ENCODE measurements around the gene PHAF1.

Gene PHAF1

DNA sequence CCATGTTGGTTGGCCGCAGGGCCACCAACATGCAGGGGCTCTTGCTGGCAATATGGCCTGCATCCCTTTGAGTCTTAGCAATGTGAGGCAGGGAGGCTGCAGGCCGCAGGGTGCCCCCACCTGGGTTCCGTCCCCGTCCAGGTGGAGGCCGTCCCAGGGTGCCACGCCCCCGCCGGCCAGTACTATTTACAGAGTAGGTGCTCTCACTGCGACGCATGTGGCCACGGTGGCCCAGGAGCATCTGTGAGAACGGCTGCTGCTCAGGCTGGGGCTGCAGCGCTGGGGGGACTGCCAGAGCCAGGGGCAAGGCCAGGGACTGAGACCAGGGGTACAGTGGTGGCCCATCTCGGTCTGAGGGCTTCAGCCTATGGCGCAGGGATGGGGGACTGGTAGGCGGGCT lies 70.4 kb downstream of the PHAF1 start:
- DNase-seq (ENCODE audit: low read depth), result no peak

DNA sequence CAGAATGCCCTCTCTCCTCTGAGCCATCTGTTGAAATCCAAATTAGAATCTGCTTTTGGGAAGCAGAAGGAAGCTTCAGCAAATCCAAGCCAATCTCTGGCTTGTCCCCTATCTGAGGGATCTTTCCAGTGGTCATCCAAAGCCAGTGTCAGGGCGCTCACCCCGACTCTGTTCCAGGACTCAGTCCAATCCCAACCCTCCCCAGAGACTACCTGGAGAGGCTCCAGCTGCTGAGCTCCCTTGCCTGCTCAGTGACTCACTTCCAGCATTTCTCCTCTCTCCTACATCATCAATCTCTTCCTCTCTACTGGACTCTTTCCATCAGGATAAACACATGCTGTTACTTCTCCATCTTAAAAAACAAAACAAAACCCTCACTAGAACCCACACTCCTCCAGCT lies 71.6 kb downstream of the PHAF1 start:
- peak; percentile 84 for DNase-seq (ENCODE audit: low read depth)

DNA sequence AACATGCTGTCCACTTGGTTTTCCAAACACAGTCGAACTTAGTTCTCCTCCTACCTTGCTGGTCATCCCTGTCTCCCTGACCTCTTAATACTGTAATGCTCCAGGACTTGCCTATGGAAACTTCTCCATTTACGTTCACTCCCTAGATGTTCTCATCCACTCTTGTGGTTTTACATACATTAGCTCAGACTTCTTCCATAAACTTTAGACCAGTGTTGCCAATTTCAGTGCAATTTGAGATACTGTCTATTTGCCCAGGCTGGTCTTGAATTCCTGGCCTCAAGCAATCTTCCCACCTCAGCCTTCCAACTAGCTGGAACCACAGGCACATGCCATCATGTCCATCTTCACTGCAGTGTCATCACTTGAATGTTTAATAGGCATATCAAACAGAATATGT lies 72.5 kb downstream of the PHAF1 start:
- DNase-seq (ENCODE audit: low read depth), result no peak

DNA sequence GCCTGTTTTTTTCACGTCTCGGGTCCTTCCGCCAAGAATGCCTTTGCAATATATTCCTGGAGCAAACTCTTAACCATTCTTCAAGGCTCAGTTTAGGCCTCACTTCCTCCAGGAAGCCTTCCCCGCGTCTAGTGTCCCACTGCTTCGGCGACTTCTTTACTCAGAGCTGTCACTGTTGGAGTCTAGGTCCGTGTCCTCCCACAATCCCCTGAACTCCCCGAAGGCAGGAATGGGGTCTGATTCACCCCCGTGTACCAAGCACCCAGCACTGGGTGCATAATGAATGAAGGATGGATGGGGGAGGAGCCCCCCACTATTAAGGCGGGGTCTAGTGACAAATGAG lies 73.5 kb downstream of the PHAF1 start:
- no peak for DNase-seq (ENCODE audit: low read depth)

DNA sequence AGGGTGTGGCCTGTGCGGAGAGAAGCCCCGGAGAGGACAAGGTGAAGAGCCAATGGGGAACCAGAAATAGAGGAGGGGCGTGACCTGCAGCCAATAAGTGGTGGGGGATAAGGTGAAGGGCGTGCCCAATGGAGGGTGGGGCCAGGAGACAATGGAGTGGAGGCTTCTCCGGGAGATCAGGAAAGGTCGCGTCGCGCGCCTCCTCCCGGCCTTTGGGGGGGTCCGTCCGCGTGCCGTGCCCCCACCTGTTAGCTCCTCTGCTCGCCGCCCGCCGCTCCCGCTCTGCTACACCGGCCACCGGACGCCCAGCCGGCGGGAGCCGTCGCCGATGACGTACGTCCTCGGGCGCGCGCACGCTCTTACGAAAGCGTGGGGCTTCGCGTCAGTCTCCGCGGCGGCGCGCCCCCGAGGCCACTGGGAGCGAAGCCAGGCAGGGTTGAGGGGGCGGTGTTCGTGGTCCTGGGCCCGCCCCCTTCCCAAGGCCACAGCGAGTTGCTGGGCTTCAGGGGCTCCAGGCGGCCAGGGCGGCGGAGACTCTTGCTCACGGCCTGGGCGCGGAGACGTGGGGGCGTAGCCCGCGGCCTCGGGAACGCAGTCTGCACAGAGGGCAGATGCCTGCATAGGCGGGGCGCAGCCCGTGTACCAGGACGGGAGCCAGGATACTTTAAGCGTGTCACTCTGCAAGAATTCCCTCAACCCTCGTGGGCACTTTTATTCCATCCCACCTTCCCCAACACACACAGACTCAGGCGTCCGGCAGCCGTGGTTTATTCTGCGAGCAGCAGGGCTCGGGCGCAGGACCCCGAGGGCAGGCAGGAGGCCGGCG lies 74.1 kb downstream of the PHAF1 start, which contains the start of gene MATCAP1:
TSS of gene MATCAP1 (minus strand) at position 337 of the 826 bp plus-strand sequence. CDS start 3,353 bp downstream, outside the sequence.
- DNase-seq (ENCODE audit: low read depth), result peak; percentile 97

DNA sequence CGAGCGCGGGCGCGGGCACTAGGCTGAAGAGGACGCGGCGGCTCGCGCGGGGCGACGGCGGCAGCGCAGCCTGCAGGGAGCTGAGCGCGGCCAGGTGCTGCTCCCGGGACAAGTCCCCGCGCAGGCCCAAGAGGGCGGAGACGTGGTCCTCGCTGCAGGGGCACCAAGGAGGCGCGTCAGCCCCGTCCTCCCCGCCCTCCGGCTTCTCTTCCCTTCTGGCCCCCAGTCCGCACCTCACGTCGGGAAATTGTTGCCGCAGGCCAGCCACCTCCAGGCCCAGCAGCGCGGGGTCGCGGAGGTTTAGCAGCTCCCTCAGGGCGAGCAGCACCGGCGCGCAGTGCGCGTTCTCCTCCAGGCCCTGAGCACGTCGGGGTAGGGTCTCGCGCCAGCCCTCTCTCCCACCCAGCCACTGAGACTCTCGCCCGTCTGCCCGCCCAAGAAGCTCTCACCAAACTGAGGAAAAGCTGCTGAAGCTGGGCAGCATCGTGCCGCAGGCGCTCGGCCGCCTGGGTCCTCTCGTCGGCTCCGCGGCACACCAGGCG lies 74.8 kb downstream of the PHAF1 start:
- DNase-seq (ENCODE audit: low read depth), result no peak

DNA sequence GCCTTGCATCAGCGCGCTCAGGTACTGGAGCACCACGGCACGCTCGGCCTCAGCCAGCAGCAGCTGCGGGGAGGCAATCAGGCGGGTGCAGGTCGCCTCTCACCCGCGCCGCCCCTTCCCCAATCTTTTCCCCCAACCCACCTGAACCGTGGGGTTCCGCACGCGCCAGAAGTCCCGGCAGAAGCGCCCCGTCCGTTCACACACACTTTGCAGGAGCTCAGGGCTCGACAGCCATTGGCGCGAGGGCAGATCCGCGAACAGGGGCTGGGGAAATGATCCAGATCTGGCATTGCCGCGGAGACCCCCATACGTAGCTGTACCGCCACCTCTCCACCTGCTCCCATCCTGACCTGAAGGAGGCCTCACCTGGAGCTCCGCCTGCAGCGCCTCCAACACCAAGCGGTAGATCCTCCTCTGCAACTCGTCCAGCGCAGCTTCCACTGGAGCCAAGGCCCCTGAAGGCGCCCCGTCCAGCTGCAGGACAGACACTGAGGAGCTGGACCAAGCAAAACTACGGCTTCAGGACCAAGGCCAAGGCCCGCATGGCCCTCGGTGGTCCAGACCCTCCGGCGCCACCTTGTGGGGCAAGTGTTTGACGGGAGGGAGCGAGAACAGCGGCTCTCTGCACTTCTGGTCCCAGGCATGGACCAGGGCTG lies 75.4 kb downstream of the PHAF1 start:
- DNase-seq (ENCODE audit: low read depth), result peak; percentile 85

DNA sequence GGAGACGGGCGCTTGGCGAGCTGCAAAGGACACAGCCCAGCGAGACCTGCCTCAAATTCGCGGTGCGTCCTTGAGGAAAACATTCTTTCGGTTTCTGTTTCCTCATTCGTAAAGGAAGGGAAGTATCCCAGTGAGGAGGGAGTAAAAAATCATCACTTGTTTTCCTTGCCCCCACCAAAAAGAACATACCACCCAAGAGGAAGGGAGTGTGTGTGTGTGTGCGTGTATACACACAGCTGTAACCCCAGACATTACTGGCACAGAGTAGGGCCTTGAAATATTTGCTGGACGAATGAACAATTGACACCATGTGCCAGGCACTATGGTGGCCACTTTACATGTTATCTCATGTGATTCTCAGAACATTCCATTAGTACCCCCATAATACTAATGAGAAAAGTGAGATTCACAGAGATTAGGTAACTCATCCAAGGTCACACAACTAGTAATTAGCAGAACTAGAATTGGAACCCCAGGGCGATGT lies 76.0 kb downstream of the PHAF1 start:
- no peak for DNase-seq (ENCODE audit: low read depth)

DNA sequence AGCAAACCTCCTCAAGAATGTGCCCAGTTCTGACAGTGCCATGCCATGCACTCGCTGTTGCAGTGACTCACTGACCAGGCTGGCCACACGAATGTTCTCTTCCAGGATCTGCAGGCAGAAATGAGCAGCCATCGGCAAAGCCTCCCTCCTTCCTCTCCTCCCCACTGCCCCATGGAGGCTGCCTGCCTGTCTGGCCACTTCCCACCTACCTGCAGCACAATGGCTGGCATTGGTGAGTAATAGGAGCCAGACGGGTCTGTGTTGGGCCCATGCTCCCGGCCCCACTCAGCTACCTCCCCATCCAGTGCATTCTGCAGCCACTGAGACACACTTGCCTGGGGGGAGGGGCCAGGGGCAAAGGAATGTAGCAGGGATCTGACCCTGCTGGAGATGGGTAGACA lies 76.8 kb downstream of the PHAF1 start:
- DNase-seq (ENCODE audit: low read depth), result no peak

DNA sequence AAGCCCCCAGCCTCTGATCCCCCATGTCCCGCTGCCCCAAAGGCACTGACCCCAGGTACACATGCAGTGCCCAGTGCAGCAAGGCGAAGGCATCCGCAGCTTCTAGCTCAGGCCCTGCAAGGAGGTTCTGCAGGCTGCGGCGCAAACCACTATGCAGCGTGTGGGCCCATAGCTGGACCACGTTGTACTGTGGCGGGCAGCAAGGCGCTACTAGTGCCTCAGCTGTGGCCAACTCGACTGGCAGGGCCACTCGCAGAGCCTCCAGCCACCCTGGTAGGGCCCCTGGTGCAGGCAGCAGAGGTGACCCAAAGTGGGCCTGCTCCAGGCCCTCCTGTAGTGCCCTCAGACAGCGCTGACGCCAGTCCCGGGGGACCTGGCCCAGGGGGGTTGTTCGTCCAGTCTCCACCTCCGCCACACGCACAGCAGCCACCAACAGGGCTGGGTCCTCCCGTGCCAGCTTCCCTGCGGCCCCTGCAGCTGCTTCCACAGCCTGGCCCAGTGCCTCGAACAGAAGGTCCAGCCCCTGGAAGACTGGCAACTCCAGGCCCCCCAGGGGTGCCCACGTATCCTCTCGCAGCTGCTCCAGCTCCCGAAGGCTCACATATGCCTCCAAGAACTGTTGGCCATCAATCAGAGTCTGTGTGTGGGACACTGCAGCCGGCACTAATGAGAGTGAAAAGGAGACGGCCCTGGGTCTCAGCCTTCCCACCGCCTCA lies 77.6 kb downstream of the PHAF1 start:
- DNase-seq (ENCODE audit: low read depth), result no peak

DNA sequence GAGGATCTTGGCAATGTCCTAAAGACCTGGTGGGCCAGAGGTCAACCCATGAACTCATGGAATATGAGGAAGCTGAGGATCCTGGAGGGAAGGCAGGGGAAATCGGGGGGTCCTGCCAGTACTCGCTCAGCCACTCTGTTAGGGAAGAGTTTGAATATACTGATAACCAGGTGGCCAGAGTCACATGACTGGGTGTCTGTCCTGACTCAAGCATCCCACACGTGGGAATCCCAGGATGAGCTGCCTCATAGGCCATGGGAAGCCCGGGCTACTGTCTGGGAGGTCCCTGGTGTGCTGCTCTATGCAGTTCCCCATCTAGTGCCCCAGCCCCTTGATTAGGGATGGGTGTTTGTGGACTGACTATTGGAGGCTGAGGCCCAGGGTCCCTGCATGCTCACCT lies 78.6 kb downstream of the PHAF1 start:
- DNase-seq (ENCODE audit: low read depth), result no peak

DNA sequence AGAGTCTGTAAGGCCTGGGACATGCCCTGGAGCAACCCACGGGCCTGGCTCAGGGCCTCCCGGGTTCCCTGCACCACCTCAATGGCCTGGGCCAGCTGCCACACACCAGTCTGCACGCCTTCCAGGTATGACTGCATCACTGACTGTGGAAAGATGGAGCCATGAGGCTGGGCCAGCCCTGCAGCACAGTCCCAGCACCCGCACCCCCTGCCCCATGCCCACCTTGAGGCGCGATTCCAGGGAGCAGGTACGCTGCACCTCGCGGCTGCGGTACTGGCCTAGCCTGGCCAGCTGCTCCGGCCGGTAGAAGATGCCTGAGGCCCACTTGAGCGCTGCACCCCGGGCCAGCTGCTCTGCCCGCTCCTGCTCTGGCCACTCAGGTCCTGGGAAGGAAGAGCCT lies 79.1 kb downstream of the PHAF1 start:
- DNase-seq (ENCODE audit: low read depth), result no peak

DNA sequence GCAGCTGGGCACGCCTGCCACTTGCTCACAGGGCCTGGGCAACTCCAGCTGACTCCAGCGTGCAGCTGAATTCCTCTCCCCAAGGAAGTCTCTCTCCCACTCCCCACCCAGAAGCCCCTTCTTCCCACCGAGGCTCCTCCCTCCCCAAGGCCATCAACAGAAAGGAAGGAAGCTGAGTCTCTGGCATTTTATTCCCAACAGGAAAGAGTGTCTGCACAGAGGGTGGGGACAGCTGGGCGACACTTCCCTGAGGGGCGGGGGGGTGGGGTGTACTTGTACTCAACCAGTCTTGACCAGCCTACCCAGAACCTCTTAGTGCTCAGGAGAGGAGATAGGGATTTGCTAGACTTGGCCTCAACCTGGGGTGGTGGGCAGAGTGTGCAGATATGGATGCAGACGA lies 80.3 kb downstream of the PHAF1 start, which contains the start of gene EXOC3L1:
TSS of gene EXOC3L1 (minus strand) at position 96 of the 400 bp plus-strand sequence. CDS start 460 bp downstream, outside the sequence.
- no peak for DNase-seq (ENCODE audit: low read depth)

DNA sequence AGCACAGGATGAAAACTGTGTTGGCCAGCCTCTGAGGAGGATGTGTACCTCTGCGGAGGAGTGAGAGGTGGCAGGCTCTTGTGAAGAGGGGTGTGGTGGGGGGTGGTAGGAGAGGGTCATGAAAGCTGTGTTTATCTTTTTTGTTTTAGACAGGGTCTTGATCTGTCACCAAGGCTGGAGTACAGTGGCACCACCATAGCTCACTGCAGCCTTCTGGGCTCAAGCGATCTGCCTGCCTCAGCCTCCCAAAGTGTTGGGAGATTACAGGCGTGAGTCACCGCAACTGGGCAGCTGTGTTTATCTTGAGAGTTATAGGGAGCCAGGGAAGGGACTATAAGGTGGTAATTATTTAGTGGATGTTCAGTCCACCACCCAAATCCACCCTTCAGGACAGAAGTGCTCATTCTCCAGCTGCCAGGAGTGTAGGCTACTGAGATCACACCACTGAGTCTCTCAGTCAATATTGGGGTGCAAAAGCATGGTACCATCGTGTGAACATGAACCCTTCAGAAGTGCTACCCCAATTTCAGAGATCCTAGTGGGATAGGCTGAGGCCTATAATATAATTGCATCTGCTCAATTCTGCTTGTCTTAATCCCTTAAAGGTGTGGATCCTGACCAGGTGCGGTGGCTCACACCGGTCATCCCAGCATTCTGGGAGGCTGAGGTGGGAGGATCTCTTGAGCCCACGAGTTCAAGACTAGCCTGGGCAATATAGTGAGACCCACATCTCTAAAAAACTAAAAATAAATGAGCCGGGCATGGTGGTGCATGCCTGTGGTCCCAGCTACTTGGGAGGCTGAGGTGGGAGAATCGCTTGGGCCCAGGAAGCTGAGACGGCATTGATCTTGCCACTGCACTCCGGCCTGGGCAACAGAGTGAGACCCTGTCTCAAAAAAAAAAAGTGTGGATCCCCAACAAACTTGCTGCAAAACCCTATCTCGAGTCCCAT lies 81.0 kb downstream of the PHAF1 start:
- no peak for DNase-seq (ENCODE audit: low read depth)

DNA sequence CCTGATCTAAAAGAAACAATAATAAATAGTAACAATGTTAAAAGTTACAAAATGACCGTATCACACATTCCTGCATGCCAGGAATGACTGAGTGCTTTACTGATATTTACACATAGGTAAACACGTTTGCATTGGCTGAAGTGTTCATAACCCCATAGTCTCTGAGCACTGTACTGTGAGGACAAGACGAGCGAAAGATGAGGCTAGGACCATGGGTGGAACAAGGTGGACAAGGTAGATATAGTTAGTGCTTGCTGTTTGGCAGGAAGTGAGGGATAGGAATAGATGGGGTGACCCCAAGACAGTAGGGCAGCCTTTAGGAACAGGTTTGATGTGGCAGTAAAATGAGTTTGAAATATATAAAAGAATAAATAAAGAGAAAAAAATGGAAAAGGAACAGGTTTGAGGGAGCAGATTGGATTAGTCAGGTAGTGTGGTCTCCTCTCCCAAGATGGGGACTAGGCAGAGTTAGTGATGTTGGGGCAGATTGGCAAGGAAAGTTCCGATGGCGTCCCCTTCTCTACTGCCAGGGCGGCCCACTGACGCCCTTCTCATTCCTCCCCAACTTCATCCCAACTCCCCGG lies 81.8 kb downstream of the PHAF1 start:
- DNase-seq (ENCODE audit: low read depth), result no peak

DNA sequence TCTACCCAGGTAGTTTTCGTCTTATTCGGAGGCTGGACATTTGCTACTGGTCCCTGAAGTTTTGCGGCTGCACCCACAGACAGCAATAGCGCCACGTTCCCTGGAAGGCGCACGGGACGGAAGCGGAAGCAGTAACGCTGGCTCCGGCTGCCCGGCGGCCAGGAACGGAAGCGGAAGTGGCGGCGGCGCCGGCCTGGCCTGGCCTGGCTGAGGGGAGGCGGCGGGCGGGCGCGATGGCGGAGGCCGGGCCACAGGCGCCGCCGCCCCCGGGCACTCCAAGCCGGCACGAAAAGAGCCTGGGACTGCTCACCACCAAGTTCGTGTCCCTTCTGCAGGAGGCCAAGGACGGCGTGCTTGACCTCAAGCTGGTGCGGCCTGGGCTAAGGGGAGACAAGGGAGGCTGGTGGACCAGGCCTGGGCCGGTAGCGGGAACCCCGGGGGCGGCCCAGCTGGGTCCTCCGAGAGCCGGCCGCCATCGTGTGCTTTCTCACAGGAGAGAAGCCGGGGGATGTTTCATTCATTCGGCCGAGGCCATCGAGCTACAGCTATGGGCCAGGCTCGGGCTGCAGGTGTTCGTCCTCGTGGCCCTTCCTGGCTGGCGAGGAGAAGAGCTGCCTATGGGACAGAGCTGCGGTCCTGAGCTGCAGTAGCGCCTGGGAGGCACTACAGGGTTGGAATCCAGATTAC lies 82.4 kb downstream of the PHAF1 start, which contains the start of gene E2F4:
TSS of gene E2F4 (plus strand) at position 161 of the 687 bp plus-strand sequence. CDS start at position 234, 73 bp downstream.
- DNase-seq (ENCODE audit: low read depth), result peak; percentile 90

DNA sequence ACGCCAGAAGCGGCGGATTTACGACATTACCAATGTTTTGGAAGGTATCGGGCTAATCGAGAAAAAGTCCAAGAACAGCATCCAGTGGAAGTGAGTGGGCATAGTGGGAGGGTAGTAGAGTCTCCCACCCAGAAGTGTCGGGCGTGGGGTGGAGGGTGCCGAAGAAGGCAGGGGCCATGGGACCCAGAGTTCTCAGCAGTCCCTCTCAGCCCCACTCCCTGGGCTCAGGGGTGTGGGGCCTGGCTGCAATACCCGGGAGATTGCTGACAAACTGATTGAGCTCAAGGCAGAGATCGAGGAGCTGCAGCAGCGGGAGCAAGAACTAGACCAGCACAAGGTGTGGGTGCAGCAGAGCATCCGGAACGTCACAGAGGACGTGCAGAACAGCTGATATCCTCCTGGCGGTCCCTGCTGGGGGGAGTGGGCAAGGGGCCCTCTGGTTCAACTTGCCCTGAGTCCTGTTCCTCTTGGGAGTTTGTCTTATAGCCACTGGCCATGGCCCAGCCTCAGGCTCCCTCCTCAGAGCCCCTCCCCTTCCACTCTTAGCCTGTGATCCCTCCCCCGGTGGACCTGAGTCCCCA lies 83.1 kb downstream of the PHAF1 start:
- no peak for DNase-seq (ENCODE audit: low read depth)

DNA sequence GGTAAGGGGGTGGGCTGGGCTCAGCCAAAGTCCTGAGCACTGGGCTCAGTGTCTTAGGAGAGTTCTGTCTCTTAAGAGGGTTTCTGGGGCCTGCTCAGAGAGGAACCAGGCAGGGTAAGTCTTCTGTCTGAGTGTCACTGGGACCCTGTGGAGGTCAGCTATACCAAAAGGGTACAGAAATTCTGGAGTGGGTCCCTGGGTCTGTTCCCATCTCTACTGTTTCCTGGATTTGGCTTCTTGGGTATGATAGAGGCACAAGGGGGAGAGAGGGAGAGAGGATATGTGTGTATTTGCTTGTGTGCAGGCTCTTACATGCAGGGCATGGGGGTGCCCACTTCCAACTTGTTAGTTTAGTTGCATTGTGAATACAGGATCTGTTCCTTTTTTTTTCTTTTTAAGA lies 83.8 kb downstream of the PHAF1 start:
- no peak for DNase-seq (ENCODE audit: low read depth)

DNA sequence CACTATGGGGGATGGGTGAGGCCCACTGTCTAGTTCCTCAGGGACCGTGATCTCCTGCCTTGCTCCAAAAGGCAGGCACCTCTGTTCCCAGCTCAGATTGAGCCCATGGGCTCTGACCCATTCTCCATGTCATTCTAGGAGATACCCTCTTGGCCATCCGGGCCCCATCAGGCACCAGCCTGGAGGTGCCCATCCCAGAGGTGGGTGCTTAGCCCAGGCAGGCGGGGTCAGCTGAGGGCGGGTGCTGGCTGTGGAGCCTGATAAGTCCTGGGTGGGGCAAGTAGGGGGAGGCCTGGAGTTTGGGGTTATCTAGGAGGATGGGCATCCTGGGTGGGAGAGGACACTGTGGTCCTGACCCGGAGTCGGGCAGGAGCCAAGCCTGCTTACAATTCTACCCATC lies 84.5 kb downstream of the PHAF1 start:
- no peak for DNase-seq (ENCODE audit: low read depth)

DNA sequence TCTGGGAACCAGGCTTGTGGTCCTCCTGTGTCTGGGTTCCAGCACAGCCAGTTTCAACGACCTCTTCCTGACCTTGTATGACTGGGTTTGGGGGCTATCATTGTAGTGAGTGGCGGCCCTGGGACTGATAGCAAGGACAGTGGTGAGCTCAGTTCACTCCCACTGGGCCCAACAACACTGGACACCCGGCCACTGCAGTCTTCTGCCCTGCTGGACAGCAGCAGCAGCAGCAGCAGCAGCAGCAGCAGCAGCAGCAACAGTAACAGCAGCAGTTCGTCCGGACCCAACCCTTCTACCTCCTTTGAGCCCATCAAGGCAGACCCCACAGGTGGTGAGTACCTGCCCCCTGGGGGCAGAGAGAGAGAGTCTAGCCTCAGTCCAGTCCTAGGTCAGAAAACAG lies 85.9 kb downstream of the PHAF1 start:
- DNase-seq (ENCODE audit: low read depth), result no peak
